AG04450 (cell line): ENCODE measurements around the gene LTBP2. TPM values are rescaled to one million over a fixed set of nuclear protein-coding genes. Genes with fewer than 3 reads are reported as not detected.

ENCODE experiments used
- CTCF ChIA-PET: fragments of 300-600, 350-600 bp; formaldehyde crosslinking; extraction: SDS; loops from one replicate; lab custom pipeline; 2022; ENCODE audit warnings: antibody characterized with exemption, inconsistent platforms; lab: Charles Lee
- POLR2A ChIA-PET: fragments of 350-600 bp; formaldehyde crosslinking; extraction: SDS; loops from one replicate; lab custom pipeline; 2021; ENCODE audit warnings: antibody characterized with exemption, inconsistent platforms; lab: Yijun Ruan, JAX
- DNase-seq: peaks from one replicate; pipeline ENCODE4 v3.0.0-alpha.2; 2011; ENCODE audit warnings: low read depth, low spot score
- H3K27ac ChIP-seq: one replicate; pipeline ENCODE4 v1.5.1; 2012; ENCODE audit warnings: low read depth, low read length, control low read depth
- H3K27me3 ChIP-seq: one replicate; pipeline ENCODE4 v1.6.0; 2012; ENCODE audit warnings: low read length; ENCODE audit not compliant: control insufficient read depth, insufficient read depth
- H3K4me3 ChIP-seq: 2 replicates; pipeline ENCODE4 v1.5.1; 2011; ENCODE audit warnings: mild to moderate bottlenecking, low read depth, low read length, control low read depth
- H3K9me3 ChIP-seq: 2 replicates; pipeline ENCODE4 v1.5.1; 2012; ENCODE audit warnings: low read length; ENCODE audit not compliant: control insufficient read depth, insufficient read depth
- CTCF ChIP-seq: IDR thresholded peaks from 2 replicates; pipeline ENCODE4 v1.5.1; 2011; ENCODE audit warnings: low read depth, low read length, control low read depth, inconsistent platforms
- polyA plus RNA-seq: library from polyadenylated mRNA; depleted of rRNA; stranded (reverse); fragments of >200 nt; gene quantifications from 2 replicates; pipeline ENCODE4 v1.2.3, GENCODE V29; 2011

LTBP2 gene
- polyA plus RNA-seq, 1 experiment, result 44.3 TPM

GRCh38 chr14:74636424-74637177, 24.6 kb upstream of the LTBP2 start:
- Histone ChIP-seq H3K27ac (no peak overlapping the region), H3K9me3 (no peaks in the 10 kb centered on the region), H3K4me3 (no peak overlapping the region), H3K27me3 (no peaks in the 10 kb centered on the region)
- no peak for DNase-seq
- CTCF ChIA-PET, result interaction anchor here (1.3 kb wide), 1 partner anchor 24 kb away, joined by 5 read pairs; no protein-coding TSS in a partner anchor
- TF ChIP-seq CTCF, result no peak
- POLR2A ChIA-PET, result interaction anchor here (1.0 kb wide), 1 partner anchor 18 kb away, joined by 3 read pairs; no protein-coding TSS in a partner anchor

DNA sequence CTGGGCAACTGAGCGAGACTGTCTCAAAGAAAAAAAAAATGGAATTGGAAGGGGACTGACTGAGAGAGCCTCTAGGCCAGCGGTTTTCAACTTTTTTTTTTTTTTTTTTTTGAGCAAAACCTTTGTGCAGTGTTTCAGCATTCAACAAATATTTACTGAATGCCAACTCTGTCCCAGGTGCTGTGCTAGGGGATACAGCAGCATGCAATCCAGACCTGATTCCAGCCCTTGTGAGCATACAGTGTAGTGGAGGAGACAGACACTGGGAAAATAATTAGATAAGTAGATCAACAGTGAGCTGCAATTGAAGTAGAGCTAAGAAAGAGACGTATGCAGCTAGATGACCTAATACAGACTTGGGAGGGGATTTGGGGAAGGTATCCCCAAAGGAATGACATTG, 23.8 kb upstream of the LTBP2 start:
- POLR2A ChIA-PET, result interaction anchor here (0.6 kb wide), 1 partner anchor 64 kb away, joined by 3 read pairs; no protein-coding TSS in a partner anchor
- DNase-seq, result no peak
- no peak overlapping the region for H3K27ac ChIP-seq
- TF ChIP-seq CTCF, result no peak
- CTCF ChIA-PET, result interaction anchor here (1.3 kb wide), 1 partner anchor 23 kb away, joined by 5 read pairs; no protein-coding TSS in a partner anchor
- no peak overlapping the region for H3K4me3 ChIP-seq
- no peaks in the 10 kb centered on the region for H3K9me3 ChIP-seq
- H3K27me3 ChIP-seq, result no peaks in the 10 kb centered on the region

- Histone ChIP-seq H3K4me3 (no peak overlapping the region), H3K27ac (no peak overlapping the region), H3K27me3 (no peaks in the 10 kb centered on the region), H3K9me3 (no peaks in the 10 kb centered on the region)
- no peak for DNase-seq
- POLR2A ChIA-PET, result interaction anchor here (0.6 to 1.5 kb wide), 2 partner anchors 15 to 63 kb away, joined by 3 to 4 read pairs; no protein-coding TSS in a partner anchor
- CTCF ChIA-PET, result interaction anchor here (1.3 kb wide), 1 partner anchor 23 kb away, joined by 5 read pairs; the partner anchor contains the start of gene LTBP2
- TF ChIP-seq CTCF, result no peak
Observed at GRCh38 chr14:74634964-74635363, 22.9 kb upstream of the LTBP2 start.

DNA sequence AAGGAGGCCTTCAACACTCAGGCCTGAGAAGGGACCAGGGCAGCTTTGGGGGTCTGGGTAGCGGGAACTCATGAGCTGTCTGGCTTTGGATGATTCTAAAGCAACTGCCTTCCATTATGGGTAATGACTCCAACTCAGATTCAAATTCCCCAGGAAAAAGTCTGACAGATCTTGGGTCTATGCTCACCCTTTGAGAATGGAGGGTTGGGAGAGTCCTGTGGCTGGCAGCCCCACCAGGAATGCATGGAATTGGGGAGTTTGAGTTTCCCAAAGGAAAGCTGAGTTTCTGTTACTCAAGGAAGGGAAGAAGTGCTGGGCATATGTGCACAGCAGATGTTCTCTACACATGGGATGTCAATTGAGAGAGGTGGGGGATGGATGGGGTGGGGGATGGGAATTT, 22.4 kb upstream of the LTBP2 start:
- CTCF ChIA-PET, result interaction anchor here (1.3 kb wide), 1 partner anchor 23 kb away, joined by 5 read pairs; the partner anchor contains the start of gene LTBP2
- Histone ChIP-seq H3K9me3 (no peaks in the 10 kb centered on the region), H3K27ac (no peak overlapping the region), H3K4me3 (no peak overlapping the region), H3K27me3 (no peaks in the 10 kb centered on the region)
- TF ChIP-seq CTCF, result no peak
- POLR2A ChIA-PET, result interaction anchor here (1.5 kb wide), 1 partner anchor 14 kb away, joined by 4 read pairs; no protein-coding TSS in a partner anchor
- DNase-seq, result no peak
